ENCODE data around the gene BRPF1. TPM values are rescaled to one million over a fixed set of nuclear protein-coding genes. Genes with fewer than 3 reads are reported as not detected.
"Not testable (repeated sequence)": the region's sequence is repeated elsewhere in the genome, so short reads cannot be mapped to it uniquely, and the experiment has no call there.

BRPF1 gene
- total RNA-seq, 2 experiments from 2014 or later: 51.3 to 51.6 TPM

- H3K27me3 Mint-ChIP-seq: no peaks in the 10 kb centered on the region
- no peak overlapping the region for H3K27ac Mint-ChIP-seq
- H3K4me1 Mint-ChIP-seq: peaks cover 36% of the 10 kb centered on the region
- no peak for DNase-seq
- peaks cover 9% of the 10 kb centered on the region for H3K36me3 Mint-ChIP-seq (ENCODE audit: low read depth)
- no peak overlapping the region for H3K4me3 Mint-ChIP-seq
- no peaks in the 10 kb centered on the region for H3K9me3 Mint-ChIP-seq
- CTCF ChIA-PET: interaction anchor here (1.1 kb wide), 1 partner anchor 14 kb away, joined by 5 read pairs; no protein-coding TSS in a partner anchor
- POLR2A ChIA-PET: no interaction called here
These were observed 34.3 kb downstream of the BRPF1 start for GRCh38 chr3:9765865-9766264.

- ChIA-PET CTCF (interaction anchor here (0.8 to 1.4 kb wide), 2 partner anchors 13 to 16 kb away, joined by 3 to 5 read pairs; no protein-coding TSS in a partner anchor), POLR2A (no interaction called here)
- peaks cover 40% of the 10 kb centered on the region for H3K4me1 Mint-ChIP-seq
- no peak overlapping the region for H3K4me3 Mint-ChIP-seq
- no peak for DNase-seq
- H3K27ac Mint-ChIP-seq: peak overlapping the region; percentile 6
- no peaks in the 10 kb centered on the region for H3K27me3 Mint-ChIP-seq
- no peaks in the 10 kb centered on the region for H3K9me3 Mint-ChIP-seq
- H3K36me3 Mint-ChIP-seq (ENCODE audit: low read depth): peaks cover 5% of the 10 kb centered on the region
These were observed 35.9 kb downstream of the BRPF1 start for GRCh38 chr3:9767418-9767817.

- no peaks in the 10 kb centered on the region for H3K27me3 Mint-ChIP-seq
- no peak overlapping the region for H3K4me3 Mint-ChIP-seq
- H3K36me3 Mint-ChIP-seq (ENCODE audit: low read depth): peaks cover 5% of the 10 kb centered on the region
- H3K27ac Mint-ChIP-seq: no peak overlapping the region
- no peak for DNase-seq
- ChIA-PET POLR2A (no interaction called here), CTCF (interaction anchor here (0.8 to 1.1 kb wide), 2 partner anchors 9 to 14 kb away, joined by 3 to 5 read pairs; no protein-coding TSS in a partner anchor)
- H3K9me3 Mint-ChIP-seq: no peaks in the 10 kb centered on the region
- H3K4me1 Mint-ChIP-seq: peaks cover 40% of the 10 kb centered on the region
These were observed 36.7 kb downstream of the BRPF1 start for GRCh38 chr3:9768141-9768775.

- ChIA-PET POLR2A (no interaction called here), CTCF (interaction anchor here (0.9 to 1.4 kb wide), 3 partner anchors 13 to 24 kb away, joined by 4 to 5 read pairs (median 4); partner anchors contain the start of gene ARPC4)
- H3K9me3 Mint-ChIP-seq: no peaks in the 10 kb centered on the region
- peak overlapping the region; percentile 72 for H3K27ac Mint-ChIP-seq
- peaks cover 41% of the 10 kb centered on the region for H3K4me1 Mint-ChIP-seq
- peak overlapping the region; percentile 76 for H3K4me3 Mint-ChIP-seq
- H3K27me3 Mint-ChIP-seq: no peaks in the 10 kb centered on the region
- no peak for DNase-seq
- peaks cover 5% of the 10 kb centered on the region for H3K36me3 Mint-ChIP-seq (ENCODE audit: low read depth)
These were observed 37.5 kb downstream of the BRPF1 start for GRCh38 chr3:9769012-9769411.

- ChIA-PET CTCF (interaction anchor here (0.6 to 1.4 kb wide), 5 partner anchors 14 to 240 kb away, joined by 3 to 5 read pairs (median 4); partner anchors contain the start of gene ARPC4), POLR2A (no interaction called here)
- Mint-ChIP-seq H3K27ac (peak within 1 kb of the TSS; percentile 76), H3K4me1 (peaks cover 41% of the 10 kb centered on the region), H3K4me3 (peak within 1 kb of the TSS; percentile 76), H3K9me3 (no peaks in the 10 kb centered on the region), H3K36me3 (ENCODE audit: low read depth) (peaks cover 5% of the 10 kb centered on the region), H3K27me3 (no peaks in the 10 kb centered on the region)
- peak; percentile 72 for DNase-seq
These were observed 38.1 kb downstream of the BRPF1 start, which contains the start of gene CAMK1 for GRCh38 chr3:9769426-9770275. Gene CAMK1, minus strand, starts transcription at chr3:9769947. Its CDS starts 2,198 bp downstream, at chr3:9767749.

GRCh38 chr3:9770276-9770812 is 38.8 kb downstream of the BRPF1 start:
- POLR2A ChIA-PET: no interaction called here
- H3K36me3 Mint-ChIP-seq (ENCODE audit: low read depth): peaks cover 5% of the 10 kb centered on the region
- H3K4me3 Mint-ChIP-seq: peak overlapping the region; percentile 63
- CTCF ChIA-PET: interaction anchor here (1.0 to 1.4 kb wide), 2 partner anchors 14 to 37 kb away, joined by 3 to 4 read pairs; no protein-coding TSS in a partner anchor
- H3K27ac Mint-ChIP-seq: peak overlapping the region; percentile 76
- no peak for DNase-seq
- H3K27me3 Mint-ChIP-seq: no peaks in the 10 kb centered on the region
- H3K9me3 Mint-ChIP-seq: no peaks in the 10 kb centered on the region
- peaks cover 41% of the 10 kb centered on the region for H3K4me1 Mint-ChIP-seq

GRCh38 chr3:9771007-9771406 is 39.5 kb downstream of the BRPF1 start:
- H3K9me3 Mint-ChIP-seq; H3K27me3 Mint-ChIP-seq; POLR2A ChIA-PET; H3K27ac Mint-ChIP-seq; H3K36me3 Mint-ChIP-seq (ENCODE audit: low read depth); DNase-seq: not testable (repeated sequence)
- Mint-ChIP-seq H3K4me1 (peaks cover 41% of the 10 kb centered on the region), H3K4me3 (peak overlapping the region; percentile 50)
- CTCF ChIA-PET: interaction anchor here (1.3 kb wide), 1 partner anchor 22 kb away, joined by 4 read pairs; the partner anchor contains the start of genes ARPC4 and TADA3

- Mint-ChIP-seq H3K4me1 (peaks cover 46% of the 10 kb centered on the region), H3K9me3 (no peaks in the 10 kb centered on the region), H3K36me3 (ENCODE audit: low read depth) (peaks cover 30% of the 10 kb centered on the region), H3K27ac (peak overlapping the region; percentile 67), H3K4me3 (no peak overlapping the region), H3K27me3 (no peaks in the 10 kb centered on the region)
- no peak for DNase-seq
- ChIA-PET CTCF (interaction anchor here (0.6 to 2.4 kb wide), 6 partner anchors 9 to 471 kb away, joined by 3 to 6 read pairs (median 5); partner anchors contain the start of genes ARPC4, TADA3 and TATDN2), POLR2A (no interaction called here)
These were observed 45.6 kb downstream of the BRPF1 start for GRCh38 chr3:9776896-9777693.

GRCh38 chr3:9777694-9778021 is 46.1 kb downstream of the BRPF1 start:
- Mint-ChIP-seq H3K9me3 (no peaks in the 10 kb centered on the region), H3K27me3 (no peaks in the 10 kb centered on the region), H3K4me1 (peaks cover 50% of the 10 kb centered on the region), H3K36me3 (ENCODE audit: low read depth) (peaks cover 35% of the 10 kb centered on the region), H3K4me3 (no peak overlapping the region), H3K27ac (peak overlapping the region; percentile 20)
- ChIA-PET POLR2A (no interaction called here), CTCF (interaction anchor here (0.8 to 1.4 kb wide), 3 partner anchors 10 to 45 kb away, joined by 3 to 6 read pairs (median 3); partner anchors contain the start of genes ARPC4 and TADA3)
- no peak for DNase-seq

GRCh38 chr3:9778143-9779074 is 46.9 kb downstream of the BRPF1 start:
- Mint-ChIP-seq H3K9me3 (no peaks in the 10 kb centered on the region), H3K27me3 (no peaks in the 10 kb centered on the region), H3K27ac (peak overlapping the region; percentile 91), H3K4me1 (peaks cover 54% of the 10 kb centered on the region), H3K4me3 (no peak overlapping the region), H3K36me3 (ENCODE audit: low read depth) (peaks cover 39% of the 10 kb centered on the region)
- no peak for DNase-seq
- ChIA-PET POLR2A (no interaction called here), CTCF (interaction anchor here (0.8 to 1.4 kb wide), 3 partner anchors 11 to 45 kb away, joined by 3 to 6 read pairs (median 4); partner anchors contain the start of genes ARPC4 and TADA3)

GRCh38 chr3:9779075-9779593 is 47.6 kb downstream of the BRPF1 start:
- peak overlapping the region; percentile 35 for H3K4me3 Mint-ChIP-seq
- no peaks in the 10 kb centered on the region for H3K27me3 Mint-ChIP-seq
- DNase-seq: no peak
- H3K9me3 Mint-ChIP-seq: no peaks in the 10 kb centered on the region
- CTCF ChIA-PET: no interaction called here
- peak overlapping the region; percentile 91 for H3K27ac Mint-ChIP-seq
- H3K36me3 Mint-ChIP-seq (ENCODE audit: low read depth): peaks cover 41% of the 10 kb centered on the region
- H3K4me1 Mint-ChIP-seq: peaks cover 52% of the 10 kb centered on the region
- POLR2A ChIA-PET: no interaction called here
